Articular chondrocyte of knee joint (primary cell): ENCODE measurements around the gene SNX18. TPM values are rescaled to one million over a fixed set of nuclear protein-coding genes. Genes with fewer than 3 reads are reported as not detected.

ENCODE experiments used
- total RNA-seq: library from RNA; depleted of rRNA; stranded (reverse); fragments of >200 nt; gene quantifications from 2 replicates; pipeline ENCODE4 v1.2.3, GENCODE V29; 2012

Gene SNX18
- 44.0 and 44.4 TPM in 2 replicates for total RNA-seq

GRCh38 chr5:54517512-54518145, at the start of gene SNX18:
Gene SNX18 (plus strand): TSS chr5:54517759. CDS start chr5:54517953, 194 bp downstream.

Other genes starting within 250 kb of the SNX18 start
- gene ARL15, start 207.2 kb upstream of the SNX18 start, total RNA-seq: 14.8 and 17.9 TPM in 2 replicates
- 0.13 and 0.54 TPM in 2 replicates for gene HSPB3, start 62.1 kb upstream of the SNX18 start, total RNA-seq